Ovary (tissue), 3 donors: ENCODE data around the gene CNTNAP5.

Source experiments
- EP300 ChIP-seq: sonication (generic); formaldehyde crosslinking; IDR thresholded peaks from one replicate; pipeline ENCODE4 v1.6.1; 2017; ENCODE audit warnings: antibody characterized with exemption
- POLR2A ChIP-seq: fragments of 450-650 bp; IDR thresholded peaks from one replicate; pipeline ENCODE4 v1.6.1; 2017; ENCODE audit warnings: antibody characterized with exemption, mild to moderate bottlenecking, moderate library complexity
- TF ChIP-seq, protein P1 (sequence below), 3 donors: fragments of 450-650 bp in 2 of 3; fragments of 200-600 bp in 1 of 3; IDR thresholded peaks; one replicate each; pipeline versions ENCODE4 v1.5.1 to v1.8.0; 2016 to 2022; ENCODE audit warnings: antibody characterized with exemption in 3 of 3, mild to moderate bottlenecking in 1 of 3
- donor health status: DM: no; HTN: no; CAD: no.

- TF ChIP-seq, protein P1, sequence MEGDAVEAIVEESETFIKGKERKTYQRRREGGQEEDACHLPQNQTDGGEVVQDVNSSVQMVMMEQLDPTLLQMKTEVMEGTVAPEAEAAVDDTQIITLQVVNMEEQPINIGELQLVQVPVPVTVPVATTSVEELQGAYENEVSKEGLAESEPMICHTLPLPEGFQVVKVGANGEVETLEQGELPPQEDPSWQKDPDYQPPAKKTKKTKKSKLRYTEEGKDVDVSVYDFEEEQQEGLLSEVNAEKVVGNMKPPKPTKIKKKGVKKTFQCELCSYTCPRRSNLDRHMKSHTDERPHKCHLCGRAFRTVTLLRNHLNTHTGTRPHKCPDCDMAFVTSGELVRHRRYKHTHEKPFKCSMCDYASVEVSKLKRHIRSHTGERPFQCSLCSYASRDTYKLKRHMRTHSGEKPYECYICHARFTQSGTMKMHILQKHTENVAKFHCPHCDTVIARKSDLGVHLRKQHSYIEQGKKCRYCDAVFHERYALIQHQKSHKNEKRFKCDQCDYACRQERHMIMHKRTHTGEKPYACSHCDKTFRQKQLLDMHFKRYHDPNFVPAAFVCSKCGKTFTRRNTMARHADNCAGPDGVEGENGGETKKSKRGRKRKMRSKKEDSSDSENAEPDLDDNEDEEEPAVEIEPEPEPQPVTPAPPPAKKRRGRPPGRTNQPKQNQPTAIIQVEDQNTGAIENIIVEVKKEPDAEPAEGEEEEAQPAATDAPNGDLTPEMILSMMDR (IDR thresholded peaks at IDR 0.05), result no peak
- TF ChIP-seq POLR2A (no peak), EP300 (no peak)
These were observed 639.3 kb downstream of the CNTNAP5 start for GRCh38 chr2:124664363-124664762.
